Liver (tissue), 3 donors: ENCODE measurements around the gene GLRX5.

Experiments used
- ATF3 ChIP-seq: IDR thresholded peaks from 2 replicates; pipeline ENCODE4 v1.6.1; 2016; ENCODE audit warnings: antibody characterized with exemption
- EGR1 ChIP-seq, 2 donors: IDR thresholded peaks; 2 replicates each; pipeline ENCODE4 v1.6.1; 2016 to 2018; ENCODE audit warnings: antibody characterized with exemption in 2 of 2, low read depth in 2 of 2
- GABPA ChIP-seq, 2 donors: IDR thresholded peaks in 1 of 2; conservative IDR thresholded peaks in 1 of 2; 2 replicates each; pipeline ENCODE4 v1.6.1; 2016; ENCODE audit warnings: antibody characterized with exemption in 2 of 2, mild to moderate bottlenecking in 1 of 2, moderate library complexity in 1 of 2
- JUND ChIP-seq, 2 donors: IDR thresholded peaks; 2 replicates each; pipeline ENCODE4 v1.6.1; 2016; ENCODE audit warnings: antibody characterized with exemption in 2 of 2
- RAD21 ChIP-seq, 2 donors: IDR thresholded peaks; 2 replicates each; pipeline ENCODE4 v1.6.1; 2016; ENCODE audit warnings: antibody characterized with exemption in 2 of 2, mild to moderate bottlenecking in 2 of 2
- RXRA ChIP-seq, 2 donors: IDR thresholded peaks; 2 replicates each; pipeline ENCODE4 v1.6.1; 2017 to 2018; ENCODE audit warnings: antibody characterized with exemption in 2 of 2, mild to moderate bottlenecking in 1 of 2
- SP1 ChIP-seq: IDR thresholded peaks from 2 replicates; pipeline ENCODE4 v1.6.1; 2018; ENCODE audit warnings: antibody characterized with exemption, mild to moderate bottlenecking
- TAF1 ChIP-seq: conservative IDR thresholded peaks from 2 replicates; pipeline ENCODE4 v1.6.1; 2016; ENCODE audit warnings: antibody characterized with exemption, mild to moderate bottlenecking
- ZBTB33 ChIP-seq: IDR thresholded peaks from 2 replicates; pipeline ENCODE4 v1.6.1; 2016; ENCODE audit warnings: antibody characterized with exemption
- TF ChIP-seq, protein P1 (sequence below): fragments of 150-350 bp; IDR thresholded peaks from 2 replicates; pipeline ENCODE4 v1.5.1; 2017; ENCODE audit warnings: improper control_type of control experiment, low read depth, low read length; ENCODE audit not compliant: missing input control
- donor health status: healthy.
- donor health status: healthy.

- peak; percentile 45 to 80 for TF ChIP-seq JUND (IDR thresholded peaks at IDR 0.05)
- peak; percentile 82 for TF ChIP-seq SP1
- peak in 1 of 2 donors; percentile 28 for TF ChIP-seq EGR1 (IDR thresholded peaks at IDR 0.05; ENCODE audit: low read depth in 2 of 2)
- TF ChIP-seq, protein P1, sequence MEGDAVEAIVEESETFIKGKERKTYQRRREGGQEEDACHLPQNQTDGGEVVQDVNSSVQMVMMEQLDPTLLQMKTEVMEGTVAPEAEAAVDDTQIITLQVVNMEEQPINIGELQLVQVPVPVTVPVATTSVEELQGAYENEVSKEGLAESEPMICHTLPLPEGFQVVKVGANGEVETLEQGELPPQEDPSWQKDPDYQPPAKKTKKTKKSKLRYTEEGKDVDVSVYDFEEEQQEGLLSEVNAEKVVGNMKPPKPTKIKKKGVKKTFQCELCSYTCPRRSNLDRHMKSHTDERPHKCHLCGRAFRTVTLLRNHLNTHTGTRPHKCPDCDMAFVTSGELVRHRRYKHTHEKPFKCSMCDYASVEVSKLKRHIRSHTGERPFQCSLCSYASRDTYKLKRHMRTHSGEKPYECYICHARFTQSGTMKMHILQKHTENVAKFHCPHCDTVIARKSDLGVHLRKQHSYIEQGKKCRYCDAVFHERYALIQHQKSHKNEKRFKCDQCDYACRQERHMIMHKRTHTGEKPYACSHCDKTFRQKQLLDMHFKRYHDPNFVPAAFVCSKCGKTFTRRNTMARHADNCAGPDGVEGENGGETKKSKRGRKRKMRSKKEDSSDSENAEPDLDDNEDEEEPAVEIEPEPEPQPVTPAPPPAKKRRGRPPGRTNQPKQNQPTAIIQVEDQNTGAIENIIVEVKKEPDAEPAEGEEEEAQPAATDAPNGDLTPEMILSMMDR, result no peak
- TF ChIP-seq RAD21 (IDR thresholded peaks at IDR 0.05), result peak; percentile 13 to 29
- peak; percentile 56 for TF ChIP-seq ATF3
- TF ChIP-seq ZBTB33, result peak; percentile 60
- peak; percentile 75 for TF ChIP-seq TAF1
- TF ChIP-seq GABPA (IDR thresholded peaks at IDR 0.05 in 1 of 2, conservative IDR thresholded peaks at IDR 0.05 in 1 of 2), result no peak
- peak; percentile 79 to 92 for TF ChIP-seq RXRA (IDR thresholded peaks at IDR 0.05)
Measured at GRCh38 chr14:95537298-95538089, 2.6 kb downstream of the GLRX5 start.
